CD4-positive, CD25-positive, alpha-beta regulatory T cell (primary cell): ENCODE data around the gene SUPT6H. TPM values are rescaled to one million over a fixed set of nuclear protein-coding genes. Genes with fewer than 3 reads are reported as not detected.

Experiments
- polyA plus RNA-seq, 4 donors: library from polyadenylated mRNA; unstranded; fragments of 300-500 nt; fragmentation: Illumina TruSeq; gene quantifications; one replicate each; pipeline ENCODE4 v1.2.3, GENCODE V29; 2021
- total RNA-seq: library from RNA; stranded (reverse); gene quantifications from one replicate; pipeline ENCODE4 v1.2.3, GENCODE V29; 2022

SUPT6H gene
- total and polyA plus RNA-seq, 5 donors from 2014 or later: 8.3 to 167 (median 8.9) TPM

Other genes starting within 250 kb of the SUPT6H start
- not detected for gene SLC13A2, start 188.6 kb upstream of the SUPT6H start, total RNA-seq
- gene SLC13A2, start 188.6 kb upstream of the SUPT6H start, polyA plus RNA-seq: not detected
- gene FOXN1, start 155.9 kb upstream of the SUPT6H start, total RNA-seq: not detected
- gene FOXN1, start 155.9 kb upstream of the SUPT6H start, polyA plus RNA-seq: not detected
- gene UNC119, start 109.6 kb upstream of the SUPT6H start, total RNA-seq: 66.9 TPM
- 10 to 100 TPM; 29.5 to 35.0 (median 31.2) TPM for gene UNC119, start 109.6 kb upstream of the SUPT6H start, polyA plus RNA-seq
- gene PIGS, start 90.7 kb upstream of the SUPT6H start, total RNA-seq: 59.7 TPM
- gene PIGS, start 90.7 kb upstream of the SUPT6H start, polyA plus RNA-seq: 10 to 100 TPM; 53.3 to 82.6 (median 67.1) TPM
- 33.0 TPM for gene ALDOC, start 85.3 kb upstream of the SUPT6H start, total RNA-seq
- 100 to 1,000 TPM in 1 of 4 donors, 10 to 100 TPM in 3; 68.2 to 109 (median 92.4) TPM for gene ALDOC, start 85.3 kb upstream of the SUPT6H start, polyA plus RNA-seq
- 37.7 TPM for gene SPAG5, start 63.2 kb upstream of the SUPT6H start, total RNA-seq
- gene SPAG5, start 63.2 kb upstream of the SUPT6H start, polyA plus RNA-seq: 1 to 10 TPM in 3 of 4 donors, under 1 TPM in 1; 0.84 to 2.2 (median 1.8) TPM
- 15.2 TPM for gene RSKR, start 48.0 kb upstream of the SUPT6H start, total RNA-seq
- under 1 TPM in 3 of 4 donors, not detected in 1; 0.08 to 0.78 (median 0.10) TPM for gene RSKR, start 48.0 kb upstream of the SUPT6H start, polyA plus RNA-seq
- gene BLTP2, start 17.0 kb upstream of the SUPT6H start, total RNA-seq: 149 TPM
- gene BLTP2, start 17.0 kb upstream of the SUPT6H start, polyA plus RNA-seq: 10 to 100 TPM; 30.7 to 42.3 (median 33.1) TPM
- 41.9 TPM for gene SDF2, start 299 bp upstream of the SUPT6H start, total RNA-seq
- 100 to 1,000 TPM in 3 of 4 donors, 10 to 100 TPM in 1; 96.5 to 121 (median 112) TPM for gene SDF2, start 299 bp upstream of the SUPT6H start, polyA plus RNA-seq
- 5.3 TPM for gene PROCA1, start 49.7 kb downstream of the SUPT6H start, total RNA-seq
- under 1 TPM in 3 of 4 donors, not detected in 1; 0.37 to 0.67 (median 0.63) TPM for gene PROCA1, start 49.7 kb downstream of the SUPT6H start, polyA plus RNA-seq
- gene RAB34, start 55.7 kb downstream of the SUPT6H start, total RNA-seq: 4.0 TPM
- gene RAB34, start 55.7 kb downstream of the SUPT6H start, polyA plus RNA-seq: 10 to 100 TPM in 1 of 4 donors, 1 to 10 TPM in 3; 6.6 to 11.5 (median 6.9) TPM
- gene RPL23A, start 57.8 kb downstream of the SUPT6H start, total RNA-seq: 2,050 TPM
- gene RPL23A, start 57.8 kb downstream of the SUPT6H start, polyA plus RNA-seq: 1,000 to 10,000 TPM; 4,206 to 5,707 (median 4,669) TPM
- 1.3 TPM for gene TLCD1, start 64.0 kb downstream of the SUPT6H start, total RNA-seq
- gene TLCD1, start 64.0 kb downstream of the SUPT6H start, polyA plus RNA-seq: not detected
- 7.5 TPM for gene NEK8, start 66.6 kb downstream of the SUPT6H start, total RNA-seq
- gene NEK8, start 66.6 kb downstream of the SUPT6H start, polyA plus RNA-seq: 1 to 10 TPM; 1.8 to 2.6 (median 2.0) TPM
- gene TRAF4, start 81.8 kb downstream of the SUPT6H start, total RNA-seq: 320 TPM
- gene TRAF4, start 81.8 kb downstream of the SUPT6H start, polyA plus RNA-seq: 1 to 10 TPM; 1.1 to 2.9 (median 1.7) TPM
- gene FAM222B, start 180.6 kb downstream of the SUPT6H start, total RNA-seq: 23.4 TPM
- 10 to 100 TPM in 2 of 4 donors, 1 to 10 TPM in 2; 4.4 to 13.5 (median 11.1) TPM for gene FAM222B, start 180.6 kb downstream of the SUPT6H start, polyA plus RNA-seq
- gene ERAL1, start 192.8 kb downstream of the SUPT6H start, total RNA-seq: 22.1 TPM
- gene ERAL1, start 192.8 kb downstream of the SUPT6H start, polyA plus RNA-seq: 10 to 100 TPM; 37.7 to 44.9 (median 42.7) TPM
- 167 TPM for gene FLOT2, start 235.5 kb downstream of the SUPT6H start, total RNA-seq
- 100 to 1,000 TPM; 268 to 345 (median 303) TPM for gene FLOT2, start 235.5 kb downstream of the SUPT6H start, polyA plus RNA-seq
- 21.1 TPM for gene DHRS13, start 240.9 kb downstream of the SUPT6H start, total RNA-seq
- gene DHRS13, start 240.9 kb downstream of the SUPT6H start, polyA plus RNA-seq: 10 to 100 TPM; 15.0 to 21.1 (median 17.7) TPM